Keratinocyte (primary cell): ENCODE measurements around the gene SELENOV.

Experiments
- EZH2 ChIP-seq: IDR thresholded peaks from one replicate; pipeline ENCODE4 v1.6.1; 2012; ENCODE audit warnings: inconsistent platforms, mild to moderate bottlenecking, low read length, moderate library complexity
- TF ChIP-seq, protein P1 (sequence below), 3 experiments: IDR thresholded peaks in 1 of 3; conservative IDR thresholded peaks in 1 of 3; optimal IDR thresholded peaks in 1 of 3; 2 replicates in 2 of 3; 3 replicates in 1 of 3; pipeline versions ENCODE3 to v1.5.1; 2011; ENCODE audit warnings: low read length in 3 of 3, mild to moderate bottlenecking in 3 of 3, moderate library complexity in 2 of 3, control low read depth in 1 of 3, inconsistent platforms in 1 of 3; ENCODE audit not compliant: insufficient read depth in 2 of 3; ENCODE audit errors: extremely low read depth in 1 of 3

DNA sequence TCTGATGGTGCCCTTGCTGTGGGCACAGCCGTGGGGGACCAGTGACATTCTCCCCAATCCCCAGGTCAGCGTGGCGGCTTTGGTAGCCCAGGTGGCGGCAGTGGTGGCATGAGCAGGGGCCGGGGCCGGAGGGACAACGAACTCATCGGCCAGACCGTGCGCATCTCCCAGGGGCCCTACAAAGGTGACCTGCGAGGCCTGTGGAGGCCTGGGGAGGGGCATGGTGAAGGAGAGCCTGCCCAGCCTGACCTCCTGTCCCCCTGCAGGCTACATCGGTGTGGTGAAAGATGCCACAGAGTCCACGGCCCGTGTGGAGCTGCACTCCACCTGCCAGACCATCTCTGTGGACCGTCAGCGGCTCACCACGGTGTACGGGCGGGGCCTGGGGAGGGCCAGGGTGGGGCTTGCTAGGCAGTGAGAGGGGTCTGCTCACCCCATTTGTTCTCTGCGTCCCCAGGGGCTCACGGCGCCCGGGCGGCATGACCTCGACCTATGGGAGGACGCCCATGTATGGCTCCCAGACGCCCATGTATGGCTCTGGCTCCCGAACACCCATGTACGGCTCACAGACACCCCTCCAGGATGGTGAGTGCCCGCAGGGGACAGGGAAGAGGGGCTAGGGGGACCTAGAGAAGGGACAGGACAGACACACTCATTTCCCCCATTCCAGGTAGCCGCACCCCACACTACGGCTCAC, 42.0 kb upstream of the SELENOV start:
- TF ChIP-seq, protein P1, sequence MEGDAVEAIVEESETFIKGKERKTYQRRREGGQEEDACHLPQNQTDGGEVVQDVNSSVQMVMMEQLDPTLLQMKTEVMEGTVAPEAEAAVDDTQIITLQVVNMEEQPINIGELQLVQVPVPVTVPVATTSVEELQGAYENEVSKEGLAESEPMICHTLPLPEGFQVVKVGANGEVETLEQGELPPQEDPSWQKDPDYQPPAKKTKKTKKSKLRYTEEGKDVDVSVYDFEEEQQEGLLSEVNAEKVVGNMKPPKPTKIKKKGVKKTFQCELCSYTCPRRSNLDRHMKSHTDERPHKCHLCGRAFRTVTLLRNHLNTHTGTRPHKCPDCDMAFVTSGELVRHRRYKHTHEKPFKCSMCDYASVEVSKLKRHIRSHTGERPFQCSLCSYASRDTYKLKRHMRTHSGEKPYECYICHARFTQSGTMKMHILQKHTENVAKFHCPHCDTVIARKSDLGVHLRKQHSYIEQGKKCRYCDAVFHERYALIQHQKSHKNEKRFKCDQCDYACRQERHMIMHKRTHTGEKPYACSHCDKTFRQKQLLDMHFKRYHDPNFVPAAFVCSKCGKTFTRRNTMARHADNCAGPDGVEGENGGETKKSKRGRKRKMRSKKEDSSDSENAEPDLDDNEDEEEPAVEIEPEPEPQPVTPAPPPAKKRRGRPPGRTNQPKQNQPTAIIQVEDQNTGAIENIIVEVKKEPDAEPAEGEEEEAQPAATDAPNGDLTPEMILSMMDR (optimal IDR thresholded peaks at IDR 0.05 in 1 of 3, IDR thresholded peaks at IDR 0.05 in 1 of 3, conservative IDR thresholded peaks at IDR 0.05 in 1 of 3; ENCODE audit: extremely low read depth in 1 of 3, insufficient read depth in 2 of 3, low read length in 3 of 3), result no peak
- no peak for TF ChIP-seq EZH2
